ENCODE data around the gene CTDSPL. TPM values are rescaled to one million over a fixed set of nuclear protein-coding genes. Genes with fewer than 3 reads are reported as not detected.
"Not testable (repeated sequence)": the region's sequence is repeated elsewhere in the genome, so short reads cannot be mapped to it uniquely, and the experiment has no call there.

Gene CTDSPL
- polyA plus RNA-seq, 3 donors, result 94.0 to 114 (median 104) TPM

DNA sequence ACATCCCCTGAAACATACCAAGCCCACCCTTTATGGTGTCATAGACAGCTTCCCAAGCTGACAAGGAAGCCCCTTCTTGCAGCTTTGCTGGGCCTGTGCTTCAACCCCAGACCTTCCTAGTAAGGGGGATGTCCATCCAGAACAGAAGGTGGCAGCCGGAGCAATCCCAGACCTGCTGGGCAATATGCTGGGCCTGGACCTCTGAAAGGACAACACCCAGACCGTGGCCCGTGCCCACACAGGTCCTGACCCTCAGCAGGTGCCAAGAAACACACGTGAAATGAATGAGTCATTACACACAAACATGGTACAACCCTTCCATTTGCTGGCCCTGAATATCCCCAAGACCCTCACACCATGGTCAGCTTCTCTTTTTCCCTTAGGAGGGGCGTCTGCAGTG lies 109.1 kb downstream of the CTDSPL start:
- DNase-seq (ENCODE audit: extremely low read depth in 1 of 11, low read depth in 9 of 11, low spot score in 4 of 11), result no peak

DNA sequence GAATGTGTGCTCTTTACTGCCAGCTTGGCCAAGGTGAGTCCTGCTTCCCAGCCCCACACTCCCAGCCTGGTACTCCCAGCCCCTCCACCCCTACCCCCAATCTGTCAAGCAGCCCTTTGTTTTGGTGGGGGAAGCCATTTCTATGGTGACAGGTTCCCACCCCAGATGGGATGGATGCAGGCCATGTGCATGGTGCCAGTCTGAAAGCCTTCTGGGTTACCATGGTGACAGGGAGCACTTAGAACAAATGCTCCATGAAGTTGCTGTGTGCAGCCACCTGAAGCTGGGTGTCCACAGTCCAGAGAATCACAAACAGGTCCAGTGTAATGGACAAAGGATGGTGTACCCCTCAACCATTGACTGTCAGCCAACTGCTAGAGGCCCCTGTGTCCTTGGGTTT lies 109.8 kb downstream of the CTDSPL start:
- no peak for DNase-seq (ENCODE audit: extremely low read depth in 1 of 11, low read depth in 9 of 11, low spot score in 4 of 11)

DNA sequence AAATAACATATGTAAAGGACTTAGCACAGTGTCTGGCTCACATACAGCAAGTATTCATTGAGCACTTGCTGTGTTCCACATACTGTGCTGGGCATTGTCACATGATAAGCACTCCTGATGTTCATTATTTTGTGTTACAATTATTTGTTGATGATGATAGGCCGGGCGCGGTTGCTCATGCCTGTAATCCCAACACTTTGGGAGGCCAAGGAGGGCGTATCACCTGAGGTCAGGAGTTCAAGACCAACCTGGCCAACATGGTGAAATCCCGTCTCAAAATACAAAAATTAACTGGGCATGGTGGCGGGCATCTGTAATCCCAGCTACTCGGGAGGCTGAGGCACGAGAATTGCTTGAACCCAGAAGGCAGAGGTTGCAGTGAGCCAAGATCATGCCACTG lies 110.4 kb downstream of the CTDSPL start:
- DNase-seq (ENCODE audit: extremely low read depth in 1 of 11, low read depth in 9 of 11, low spot score in 4 of 11), result not testable (repeated sequence)

DNA sequence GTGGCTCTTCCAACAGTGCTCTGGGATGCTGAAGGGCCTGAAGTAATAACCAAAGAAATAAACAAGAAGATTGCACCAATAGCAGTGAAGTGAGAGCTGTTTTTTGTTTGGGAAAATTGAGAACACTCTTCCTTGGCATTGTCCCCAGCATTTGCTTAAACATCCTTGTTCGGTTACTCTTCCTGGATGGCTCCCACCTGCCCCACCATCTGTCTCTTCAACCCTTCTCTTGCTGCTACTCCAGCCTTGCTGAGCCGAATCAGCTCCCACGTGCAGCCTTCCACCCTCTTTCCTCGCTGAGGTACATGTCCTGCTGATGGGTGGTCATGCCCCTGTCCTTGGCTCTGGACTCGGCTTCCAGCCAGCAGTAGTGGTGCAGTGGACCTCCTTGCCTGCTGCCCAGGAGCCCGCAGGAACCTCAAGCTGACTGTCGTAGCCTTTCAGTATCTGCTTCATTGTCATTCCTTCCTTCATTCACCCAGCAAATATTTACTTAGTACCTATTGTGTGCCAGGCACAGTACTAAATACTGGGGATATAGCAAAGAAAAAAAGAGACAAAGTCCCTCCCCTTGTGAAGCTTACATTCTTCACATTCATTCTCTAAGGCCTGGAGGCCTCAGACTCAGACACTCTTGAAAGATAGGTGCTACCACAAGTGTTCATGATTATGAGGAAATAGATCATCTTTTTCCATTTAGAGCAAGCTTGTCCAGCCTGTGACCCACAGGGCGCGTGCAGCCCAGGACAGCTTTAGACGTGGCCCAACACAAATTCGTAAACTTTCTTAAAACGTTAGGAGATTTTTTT lies 111.8 kb downstream of the CTDSPL start:
- no peak for DNase-seq (ENCODE audit: extremely low read depth in 1 of 11, low read depth in 9 of 11, low spot score in 4 of 11)

DNA sequence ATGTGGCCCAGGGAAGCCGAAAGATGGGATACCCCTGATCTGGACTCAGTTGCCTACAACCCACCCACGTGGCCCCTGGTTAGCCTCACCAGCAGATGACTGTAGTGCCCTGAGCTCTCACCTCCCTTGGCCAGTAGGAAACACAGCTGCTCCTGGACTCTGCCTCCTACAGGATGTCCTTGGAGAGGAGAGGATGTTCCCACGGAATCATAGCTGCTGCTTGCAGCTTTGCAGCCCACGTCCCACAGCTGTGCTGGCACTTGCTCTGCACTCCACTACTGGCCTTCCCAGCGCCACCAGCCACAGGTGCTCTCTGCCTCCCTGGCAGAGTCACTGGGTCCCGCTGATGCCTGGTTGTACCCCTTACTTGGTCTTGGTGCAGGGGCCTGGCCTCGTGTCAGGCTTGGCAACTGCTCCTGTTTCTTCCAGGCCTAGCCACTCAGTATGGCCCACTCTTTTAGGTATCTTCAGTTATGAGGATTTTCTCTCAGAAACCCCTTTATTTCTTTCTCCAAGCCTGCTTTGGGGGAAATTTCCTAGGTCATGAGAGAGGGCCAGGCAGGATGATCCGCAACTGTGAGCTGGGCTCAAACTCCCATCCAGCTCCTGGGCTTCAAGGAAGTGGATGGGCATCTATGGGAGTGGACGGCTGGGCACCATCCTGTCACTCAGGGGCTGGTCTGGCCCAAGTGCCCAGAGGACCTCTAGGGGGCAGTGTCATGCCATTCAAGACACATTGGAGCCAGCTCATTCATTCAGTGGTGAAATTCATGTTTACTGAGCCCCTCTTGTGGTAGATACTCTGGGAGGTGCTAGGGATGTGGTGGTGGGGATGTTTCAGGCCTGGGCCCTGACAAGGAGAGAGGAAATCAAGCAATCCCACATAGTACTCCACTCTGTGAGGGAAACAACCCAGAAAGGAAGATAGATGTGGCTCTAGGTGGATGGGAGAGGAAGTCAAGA lies 112.7 kb downstream of the CTDSPL start:
- DNase-seq (ENCODE audit: extremely low read depth in 1 of 11, low read depth in 9 of 11, low spot score in 4 of 11), result peak in 2 of 11 donors; percentile 34 to 43

DNA sequence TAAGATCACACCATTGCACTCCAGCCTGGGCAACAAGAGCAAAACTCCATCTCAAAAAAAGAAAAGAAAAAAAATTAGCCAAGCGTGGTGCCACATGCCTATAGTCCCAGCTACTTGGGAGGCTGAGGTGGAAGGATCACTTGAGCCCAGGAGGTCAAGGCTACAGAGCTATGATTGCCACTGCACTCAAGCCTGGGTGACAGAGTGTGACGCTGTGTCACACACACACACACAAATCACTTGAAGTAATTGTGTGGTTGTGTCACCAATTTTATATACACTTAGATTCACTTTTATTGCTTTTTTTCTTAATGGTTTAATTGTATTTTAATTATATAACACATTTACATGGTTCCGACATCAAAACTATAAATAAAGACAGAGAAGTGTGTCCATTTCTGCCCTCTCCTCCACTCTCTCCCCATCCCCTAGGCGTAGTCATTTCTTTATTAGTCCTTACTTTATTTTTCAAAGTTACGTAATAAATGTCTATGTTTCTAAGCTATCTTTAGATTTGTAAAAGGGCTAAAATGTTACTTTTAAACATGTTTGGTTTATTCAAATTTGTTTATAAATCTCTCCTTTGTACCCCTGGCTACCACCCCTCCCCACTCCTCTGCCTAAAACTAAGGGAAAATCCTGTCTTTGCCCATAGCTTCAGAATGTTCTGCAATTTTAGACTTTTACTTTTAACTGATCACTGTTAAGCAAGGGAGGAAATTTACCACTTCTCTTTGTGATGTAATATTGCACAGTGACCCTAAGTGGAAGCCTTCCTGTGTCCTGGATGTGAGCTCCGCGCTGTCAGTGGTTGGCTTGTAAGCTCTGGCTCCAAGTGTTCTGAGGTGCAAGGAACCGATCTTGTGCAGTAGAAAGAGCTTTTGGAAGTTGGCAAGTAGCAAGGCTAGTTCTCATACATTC lies 118.1 kb downstream of the CTDSPL start:
- no peak for DNase-seq (ENCODE audit: extremely low read depth in 1 of 11, low read depth in 9 of 11, low spot score in 4 of 11)

DNA sequence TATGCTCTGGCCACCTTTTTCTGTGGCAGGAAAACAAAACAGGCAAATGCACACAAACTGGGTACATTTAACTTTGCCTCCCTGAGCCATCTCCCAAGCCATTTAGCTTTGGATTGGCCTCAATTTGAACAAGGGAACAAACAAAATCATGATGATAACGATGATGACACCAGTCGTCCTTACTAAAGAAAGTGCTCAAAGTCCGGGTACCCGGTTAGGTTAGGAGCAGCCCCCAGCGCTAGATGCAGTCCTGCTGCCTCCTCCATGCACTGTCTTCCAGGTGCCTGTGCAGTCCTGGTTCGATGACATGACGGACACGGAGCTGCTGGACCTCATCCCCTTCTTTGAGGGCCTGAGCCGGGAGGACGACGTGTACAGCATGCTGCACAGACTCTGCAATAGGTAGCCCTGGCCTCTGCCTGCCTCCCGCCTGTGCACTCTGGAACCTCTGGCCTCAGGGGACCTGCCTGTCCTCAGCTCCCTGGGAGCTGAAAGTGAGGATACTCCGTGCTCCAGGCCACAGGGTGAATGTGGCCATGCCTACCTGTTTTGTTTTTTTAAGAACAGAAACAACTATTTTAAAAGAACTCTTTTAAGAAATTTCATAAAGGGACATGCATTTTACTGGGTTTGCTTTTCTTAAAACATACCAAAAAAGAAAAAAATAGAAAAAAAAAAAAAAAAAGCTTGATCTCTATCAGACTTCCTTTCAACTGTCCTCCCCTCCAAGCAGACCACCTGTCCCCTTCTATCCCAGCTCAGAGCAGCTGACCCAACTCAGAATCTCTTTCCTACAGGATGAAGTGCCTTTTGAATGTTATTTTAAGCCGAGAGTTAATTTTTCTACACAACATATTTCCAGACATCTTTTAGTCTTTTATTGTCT lies 119.0 kb downstream of the CTDSPL start:
- no peak for DNase-seq (ENCODE audit: extremely low read depth in 1 of 11, low read depth in 9 of 11, low spot score in 4 of 11)

DNA sequence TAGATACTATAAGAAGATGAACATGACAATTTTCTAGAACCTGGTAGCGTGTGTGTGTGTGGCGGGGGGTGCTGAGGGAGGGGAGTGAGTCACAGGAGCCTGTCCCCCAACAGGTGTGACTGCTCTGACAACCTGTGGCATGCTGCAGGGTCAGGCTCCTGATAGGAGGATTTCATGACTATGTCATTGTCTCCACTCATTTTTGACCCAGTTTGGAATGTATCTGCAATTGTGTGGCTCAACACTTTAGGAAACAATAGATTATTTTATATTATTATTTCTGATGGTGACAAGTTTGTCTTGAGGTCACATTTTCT lies 119.6 kb downstream of the CTDSPL start:
- no peak for DNase-seq (ENCODE audit: extremely low read depth in 1 of 11, low read depth in 9 of 11, low spot score in 4 of 11)

DNA sequence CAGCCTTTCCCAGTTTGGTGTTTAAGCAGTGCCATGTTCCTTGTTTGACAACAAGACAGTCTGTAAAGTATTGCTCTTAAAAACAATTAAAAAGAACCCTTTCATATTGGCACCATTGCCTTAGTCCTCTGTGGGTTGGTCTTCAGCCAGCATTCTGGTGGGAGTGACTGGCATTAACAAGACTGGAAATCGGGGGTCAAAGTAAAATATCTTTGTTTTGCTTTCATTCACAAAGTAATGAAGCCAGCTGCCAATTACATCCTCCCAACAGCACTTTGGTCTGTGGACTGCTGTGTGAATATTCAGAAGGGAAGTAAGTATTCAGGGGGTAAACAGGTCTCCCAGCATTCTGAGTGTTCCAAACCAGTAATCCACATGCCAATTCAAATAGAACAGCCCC lies 120.7 kb downstream of the CTDSPL start:
- no peak for DNase-seq (ENCODE audit: extremely low read depth in 1 of 11, low read depth in 9 of 11, low spot score in 4 of 11)

DNA sequence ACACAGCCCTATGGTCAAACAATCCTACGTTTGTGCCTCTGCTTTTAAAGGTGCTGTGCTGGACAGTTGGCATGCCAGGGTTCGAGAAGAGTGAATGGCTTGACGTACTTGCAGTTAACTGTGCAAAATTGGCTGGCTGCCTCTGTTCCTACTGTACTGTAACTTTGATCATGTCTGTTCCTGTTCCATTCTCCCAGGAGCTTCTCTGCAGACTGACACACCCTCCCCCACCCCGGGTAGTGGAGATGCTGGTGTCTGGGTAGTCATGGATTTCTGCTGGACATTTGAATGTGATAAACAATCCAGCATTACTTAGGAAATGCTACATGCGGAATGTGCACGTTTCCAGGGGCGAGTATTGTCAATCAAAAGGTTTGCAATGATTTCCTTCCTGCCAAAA lies 122.4 kb downstream of the CTDSPL start:
- DNase-seq (ENCODE audit: extremely low read depth in 1 of 11, low read depth in 9 of 11, low spot score in 4 of 11), result no peak

DNA sequence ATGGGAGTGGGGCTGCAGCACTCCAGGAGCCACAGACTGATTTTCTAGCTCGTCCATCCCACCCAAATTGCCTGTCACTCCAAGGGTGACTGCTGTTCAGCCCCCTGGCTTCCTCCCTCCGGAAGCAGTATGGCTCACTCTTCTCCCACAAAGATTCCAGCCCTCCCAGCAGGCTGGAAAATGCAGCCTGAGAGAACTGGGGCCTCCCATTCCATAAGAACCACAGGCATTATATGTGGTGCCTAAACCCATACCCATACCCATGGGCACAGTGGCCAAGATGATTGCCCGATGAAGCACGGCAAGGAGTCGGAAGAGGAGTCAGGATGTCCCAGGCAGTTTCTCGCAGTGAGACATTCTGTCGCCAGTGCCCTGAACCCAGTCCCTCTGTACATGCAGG lies 122.9 kb downstream of the CTDSPL start:
- no peak for DNase-seq (ENCODE audit: extremely low read depth in 1 of 11, low read depth in 9 of 11, low spot score in 4 of 11)

DNA sequence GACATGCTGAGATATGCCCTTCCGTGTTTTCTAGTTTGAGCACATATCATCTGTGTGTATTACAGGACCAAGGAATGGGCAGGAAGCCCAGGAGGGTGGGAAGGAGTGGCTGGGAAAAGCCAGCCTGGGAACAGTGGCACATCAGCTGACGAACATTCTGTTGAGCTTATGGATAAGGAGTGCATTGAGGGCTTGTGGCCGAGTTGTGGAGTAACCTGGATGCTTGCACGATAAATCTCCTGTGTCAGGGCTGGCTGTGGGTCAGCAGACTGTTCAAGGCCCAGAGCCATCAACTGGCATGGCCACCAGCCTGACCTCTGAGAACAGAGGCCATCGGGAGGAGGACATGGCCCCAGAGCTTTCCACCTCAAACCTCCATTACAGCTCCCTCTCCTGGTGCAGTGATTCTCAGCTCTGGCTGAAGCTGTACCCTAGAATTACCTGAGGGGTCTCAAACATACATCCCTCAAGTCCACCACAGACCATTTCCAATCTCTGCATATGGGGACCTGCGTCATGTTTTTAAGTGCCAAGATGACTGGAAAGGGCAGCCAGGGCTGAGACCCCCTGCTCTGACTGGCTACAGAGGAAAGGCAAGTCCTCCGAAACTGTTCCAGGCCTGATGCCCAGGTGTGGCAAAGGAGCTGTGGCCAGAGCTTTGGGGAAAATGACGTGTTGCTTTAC lies 124.1 kb downstream of the CTDSPL start:
- no peak for DNase-seq (ENCODE audit: extremely low read depth in 1 of 11, low read depth in 9 of 11, low spot score in 4 of 11)

DNA sequence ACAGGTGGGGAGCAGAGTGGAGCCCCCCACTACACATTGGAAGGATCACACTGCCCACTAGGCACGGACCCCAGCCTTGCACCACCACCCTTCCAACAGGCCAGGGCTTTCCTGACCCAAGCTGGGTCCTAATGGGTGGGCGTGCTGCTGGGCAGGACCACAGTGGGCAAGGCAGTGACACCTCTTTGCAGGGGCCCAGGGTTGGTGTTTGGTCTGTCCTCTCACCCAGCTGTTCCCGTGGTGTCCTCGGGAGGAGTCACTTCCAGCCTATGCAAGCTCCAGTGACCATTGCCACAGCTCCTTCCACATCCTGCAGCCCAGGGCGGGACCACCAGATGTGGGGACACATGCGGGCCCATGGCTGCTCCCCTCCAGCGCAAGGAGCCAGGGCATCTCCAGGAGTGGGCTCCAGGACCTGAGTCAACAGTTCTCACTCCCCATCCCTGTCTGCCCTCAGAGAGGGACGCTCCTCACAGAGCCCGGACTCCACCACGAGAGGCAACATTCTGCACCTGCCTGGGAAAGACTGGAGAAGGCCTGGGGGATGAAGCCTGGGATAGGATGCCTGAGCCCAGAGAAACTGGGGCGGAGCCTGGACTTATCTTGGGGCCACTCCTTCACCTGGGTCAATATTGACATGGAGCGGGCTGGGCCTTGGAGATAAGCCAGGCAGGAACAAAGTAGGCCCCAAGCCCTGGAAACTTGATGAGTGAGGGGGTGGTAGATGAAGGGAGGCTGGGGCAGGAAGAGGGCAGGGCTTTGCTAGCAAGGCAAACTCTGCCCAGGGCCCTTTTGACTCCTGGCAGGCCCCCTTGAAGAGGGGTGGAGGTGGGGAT lies 125.0 kb downstream of the CTDSPL start:
- DNase-seq (ENCODE audit: extremely low read depth in 1 of 11, low read depth in 9 of 11, low spot score in 4 of 11), result no peak

DNA sequence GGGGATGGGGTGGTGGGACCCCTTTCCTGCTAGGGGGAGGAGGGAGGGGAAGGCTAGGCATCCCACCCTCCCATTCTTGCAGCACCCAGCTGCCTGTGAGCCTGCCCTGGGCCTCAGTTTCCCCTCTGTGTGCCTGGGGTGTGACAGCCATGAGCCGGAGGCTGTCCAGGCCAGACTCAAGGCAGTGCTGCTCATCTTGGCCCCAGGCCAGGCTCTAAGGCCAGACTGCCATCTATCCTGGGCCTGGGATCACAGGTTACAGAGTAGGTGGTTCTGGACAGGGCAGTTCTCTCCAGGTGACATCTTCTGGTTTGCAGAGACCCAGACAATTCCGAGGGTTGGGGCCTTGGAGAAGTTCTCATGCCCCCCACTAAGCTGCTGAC lies 125.6 kb downstream of the CTDSPL start:
- no peak for DNase-seq (ENCODE audit: extremely low read depth in 1 of 11, low read depth in 9 of 11, low spot score in 4 of 11)

DNA sequence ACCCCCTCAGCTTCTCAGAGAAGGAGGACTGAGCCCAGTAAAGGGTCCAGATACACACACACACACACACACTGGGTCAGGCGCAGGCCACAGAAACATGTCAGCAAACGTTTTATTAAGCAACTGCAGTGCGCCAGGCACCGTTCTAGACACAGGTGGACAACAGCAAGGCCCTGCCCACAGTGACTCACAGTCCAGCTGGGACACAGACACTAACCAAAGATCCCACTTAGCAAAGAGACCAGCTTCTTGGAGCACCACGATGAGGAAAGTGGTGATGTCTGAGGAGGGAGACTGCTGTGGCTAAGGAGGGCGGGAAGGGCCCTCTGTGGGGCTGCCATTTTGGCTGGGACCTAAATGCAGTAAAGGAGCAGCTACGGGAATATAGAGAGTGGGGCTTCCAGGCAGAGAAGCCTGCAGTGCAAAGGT lies 126.1 kb downstream of the CTDSPL start:
- DNase-seq (ENCODE audit: extremely low read depth in 1 of 11, low read depth in 9 of 11, low spot score in 4 of 11), result no peak

DNA sequence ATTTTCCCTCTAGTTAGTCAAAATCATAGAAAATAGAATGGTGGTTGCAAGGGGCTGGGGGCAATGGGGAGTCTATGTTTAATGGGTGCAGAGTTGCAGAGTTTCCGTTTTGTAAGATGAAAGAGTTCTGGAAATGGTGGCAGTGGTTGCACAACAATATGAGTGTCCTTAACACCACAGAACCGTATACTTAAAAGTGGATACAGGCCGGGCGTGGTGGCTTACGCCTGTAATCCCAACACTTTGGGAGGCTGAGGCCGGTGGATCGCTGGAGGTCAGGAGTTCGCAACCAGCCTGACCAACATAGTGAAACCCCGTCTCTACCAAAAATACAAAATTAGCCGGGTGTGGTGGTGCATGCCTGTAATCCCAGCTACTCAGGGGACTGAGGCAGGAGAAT lies 126.7 kb downstream of the CTDSPL start:
- not testable (repeated sequence) for DNase-seq (ENCODE audit: extremely low read depth in 1 of 11, low read depth in 9 of 11, low spot score in 4 of 11)

DNA sequence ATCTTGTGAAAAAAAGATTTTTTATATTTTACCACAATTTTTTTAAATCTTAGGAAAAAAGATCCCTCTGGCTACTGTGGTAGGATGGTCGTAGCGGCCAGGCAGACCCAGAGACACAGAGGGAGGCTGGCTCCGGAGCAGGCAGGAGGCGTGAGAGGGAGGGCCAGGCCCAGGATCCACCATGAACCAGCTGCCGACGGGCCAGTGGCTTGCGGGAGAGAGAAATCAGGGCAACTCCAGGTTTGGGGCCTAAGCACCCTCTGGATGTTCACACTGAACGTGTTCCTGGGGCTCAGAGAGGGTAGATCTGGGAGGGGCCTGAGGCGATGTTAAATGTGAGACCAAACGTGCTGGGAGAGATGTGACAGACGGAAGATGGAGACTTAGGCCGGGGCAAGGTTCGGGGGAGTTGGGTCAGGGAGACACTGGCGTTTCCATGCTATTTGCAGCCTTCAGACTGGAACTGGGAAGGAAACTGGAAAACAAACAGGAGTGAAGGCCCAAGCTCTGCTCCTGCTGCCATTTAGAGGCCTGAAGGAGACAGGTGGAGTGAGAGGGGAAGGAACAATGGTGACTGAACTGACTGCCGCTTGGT lies 127.3 kb downstream of the CTDSPL start:
- DNase-seq (ENCODE audit: extremely low read depth in 1 of 11, low read depth in 9 of 11, low spot score in 4 of 11), result no peak

All from renal cortex interstitium (tissue), 11 donors.